Transverse colon (tissue), 4 donors: ENCODE measurements around the gene SDR9C7. TPM values are rescaled to one million over a fixed set of nuclear protein-coding genes. Genes with fewer than 3 reads are reported as not detected.
"Not testable (repeated sequence)": the region's sequence is repeated elsewhere in the genome, so short reads cannot be mapped to it uniquely, and the experiment has no call there.

Source experiments
- DNase-seq: peaks from one replicate; pipeline ENCODE4 v3.0.0-alpha.2; 2019
- H3K27ac ChIP-seq, 4 donors: fragments of 200-600 bp; sonication (generic); 2 replicates each; pipeline ENCODE4 v1.5.1; 2016 to 2018; ENCODE audit warnings: inconsistent platforms in 4 of 4
- H3K27me3 ChIP-seq: fragments of 200-600 bp; sonication (generic); 2 replicates; pipeline ENCODE4 v1.5.1; 2017; ENCODE audit warnings: inconsistent platforms
- H3K36me3 ChIP-seq, 4 donors: fragments of 200-600 bp; sonication (generic); 2 replicates each; pipeline ENCODE4 v1.5.1; 2017 to 2019; ENCODE audit warnings: inconsistent platforms in 4 of 4
- H3K4me1 ChIP-seq, 4 donors: fragments of 200-600 bp; sonication (generic); 2 replicates each; pipeline ENCODE4 v1.5.1; 2017 to 2020; ENCODE audit warnings: inconsistent platforms in 4 of 4
- H3K4me3 ChIP-seq, 4 donors: fragments of 200-600 bp; sonication (generic); 1 replicate in 1 of 4; 2 replicates in 3 of 4; pipeline versions ENCODE4 v1.5.1 to v1.6.1; 2017 to 2019; ENCODE audit warnings: inconsistent platforms in 4 of 4
- H3K9me3 ChIP-seq, 2 donors: fragments of 200-600 bp; sonication (generic); 2 replicates each; pipeline ENCODE4 v1.5.1; 2017 to 2019; ENCODE audit warnings: inconsistent platforms in 2 of 2
- EP300 ChIP-seq: sonication (generic); formaldehyde crosslinking; IDR thresholded peaks from one replicate; pipeline ENCODE4 v1.6.1; 2017; ENCODE audit warnings: antibody characterized with exemption, low read depth
- POLR2A ChIP-seq: fragments of 450-650 bp; IDR thresholded peaks from one replicate; pipeline ENCODE4 v1.6.1; 2016; ENCODE audit warnings: antibody characterized with exemption, mild to moderate bottlenecking, moderate library complexity
- POLR2AphosphoS5 ChIP-seq, 3 donors: sonication (generic); formaldehyde crosslinking; IDR thresholded peaks; one replicate each; pipeline ENCODE4 v1.6.1; 2016; ENCODE audit warnings: antibody characterized with exemption in 3 of 3
- WGBS, 2 donors: methylation state at CpG; one replicate each; pipeline ENCODE4 v1.1.5; 2018; ENCODE audit warnings: low coverage in 1 of 2; 5-methylcytosine and 5-hydroxymethylcytosine counted together
- in situ Hi-C, 4 donors: fragments of 200-750 bp; cut with MboI; loops; one replicate each; pipeline versions ENCODE4 v1.15.0 to v1.15.1; 2017; ENCODE audit warnings: low sequenced_read_pairs in 3 of 4, low pct_ligation_motif_present in 1 of 4, low pct_unique_long_range_greater_than_20kb in 1 of 4
- intact Hi-C: fragments of 100-400 bp; cut with DNase I; formaldehyde crosslinking; loops from one replicate; pipeline ENCODE4 v1.15.1; 2023; ENCODE audit warnings: low total_unique reads
- total RNA-seq, 4 donors: library from RNA; depleted of rRNA; stranded (reverse); fragments of >200 nt; gene quantifications; one replicate each; pipeline ENCODE4 v1.1.0, GENCODE V29; 2016
- TF ChIP-seq, protein P1 (sequence below), 5 experiments: fragments of 200-600 bp in 3 of 5; fragments of 450-650 bp in 2 of 5; sonication (generic) in 3 of 5; IDR thresholded peaks; 1 replicate in 2 of 5; 2 replicates in 3 of 5; pipeline ENCODE4 v1.5.1; 2016 to 2017; ENCODE audit warnings: antibody characterized with exemption in 5 of 5, inconsistent platforms in 3 of 5, mild to moderate bottlenecking in 2 of 5, moderate library complexity in 1 of 5

The SDR9C7 gene
- total RNA-seq, 4 donors from 2014 or later: not detected

DNA sequence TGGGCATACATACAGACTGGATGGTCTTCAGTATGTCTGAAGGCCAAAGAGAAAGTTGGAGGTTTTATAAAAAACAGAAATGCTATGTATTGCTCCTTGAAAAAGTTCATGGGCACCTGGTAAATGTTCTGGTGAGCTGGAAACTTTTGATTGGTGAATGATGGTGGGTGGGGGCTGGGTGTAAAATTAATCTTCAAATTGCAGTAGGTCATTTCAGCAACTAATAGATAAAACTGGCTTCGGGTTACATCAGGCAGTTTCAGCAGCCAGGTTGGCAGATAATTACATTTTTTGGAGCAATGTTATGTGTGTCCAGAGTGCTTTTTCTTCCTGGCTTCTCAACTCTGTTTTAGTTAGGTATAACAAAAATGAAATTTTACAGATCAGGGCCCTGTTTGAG is 35.3 kb downstream of the SDR9C7 start:
- no peaks in the 10 kb centered on the region for H3K4me1 ChIP-seq
- H3K27me3 ChIP-seq: no peaks in the 10 kb centered on the region
- intact Hi-C loops: no loop called here
- TF ChIP-seq POLR2AphosphoS5 (IDR thresholded peaks at IDR 0.05) (no peak), POLR2A (no peak), EP300 (no peak)
- TF ChIP-seq, protein P1, sequence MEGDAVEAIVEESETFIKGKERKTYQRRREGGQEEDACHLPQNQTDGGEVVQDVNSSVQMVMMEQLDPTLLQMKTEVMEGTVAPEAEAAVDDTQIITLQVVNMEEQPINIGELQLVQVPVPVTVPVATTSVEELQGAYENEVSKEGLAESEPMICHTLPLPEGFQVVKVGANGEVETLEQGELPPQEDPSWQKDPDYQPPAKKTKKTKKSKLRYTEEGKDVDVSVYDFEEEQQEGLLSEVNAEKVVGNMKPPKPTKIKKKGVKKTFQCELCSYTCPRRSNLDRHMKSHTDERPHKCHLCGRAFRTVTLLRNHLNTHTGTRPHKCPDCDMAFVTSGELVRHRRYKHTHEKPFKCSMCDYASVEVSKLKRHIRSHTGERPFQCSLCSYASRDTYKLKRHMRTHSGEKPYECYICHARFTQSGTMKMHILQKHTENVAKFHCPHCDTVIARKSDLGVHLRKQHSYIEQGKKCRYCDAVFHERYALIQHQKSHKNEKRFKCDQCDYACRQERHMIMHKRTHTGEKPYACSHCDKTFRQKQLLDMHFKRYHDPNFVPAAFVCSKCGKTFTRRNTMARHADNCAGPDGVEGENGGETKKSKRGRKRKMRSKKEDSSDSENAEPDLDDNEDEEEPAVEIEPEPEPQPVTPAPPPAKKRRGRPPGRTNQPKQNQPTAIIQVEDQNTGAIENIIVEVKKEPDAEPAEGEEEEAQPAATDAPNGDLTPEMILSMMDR (IDR thresholded peaks at IDR 0.05): no peak
- DNase-seq: no peak
- 65 to 71% methylated on average over 1 of the region's 1 CpG for WGBS, 2 donors
- no peak overlapping the region for H3K27ac ChIP-seq
- in situ Hi-C loops: no loop called here
- peaks cover 16 to 17% of the 10 kb centered on the region in 2 donors for H3K9me3 ChIP-seq
- no peaks in the 10 kb centered on the region for H3K36me3 ChIP-seq
- no peak overlapping the region for H3K4me3 ChIP-seq

DNA sequence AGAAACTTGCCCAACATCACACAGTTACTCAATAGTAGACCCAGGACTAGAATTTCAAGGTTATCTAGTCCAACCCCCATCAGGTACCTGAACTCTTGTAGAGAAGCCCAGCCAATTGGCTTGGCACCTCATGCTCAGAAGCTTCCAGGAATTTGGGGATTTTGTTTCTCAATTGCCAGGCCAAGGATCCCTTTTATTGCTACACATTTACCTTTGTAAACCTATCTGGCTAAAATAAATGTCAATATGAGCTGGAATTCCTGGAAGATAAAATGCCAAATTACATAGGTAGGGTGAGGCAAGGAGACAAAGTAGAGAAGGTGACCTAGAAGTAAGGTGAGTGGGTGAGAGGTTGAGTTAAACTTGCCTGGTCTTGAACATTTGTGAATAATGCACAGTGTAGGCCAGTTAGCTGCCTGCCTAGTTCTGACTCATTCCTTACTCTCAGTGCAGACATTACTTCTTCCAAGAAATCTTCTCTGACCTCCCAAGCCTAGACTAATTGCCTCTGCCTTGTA is 36.3 kb downstream of the SDR9C7 start:
- TF ChIP-seq EP300: no peak
- TF ChIP-seq, protein P1 (IDR thresholded peaks at IDR 0.05): no peak
- TF ChIP-seq POLR2A: no peak
- TF ChIP-seq POLR2AphosphoS5 (IDR thresholded peaks at IDR 0.05): no peak

DNA sequence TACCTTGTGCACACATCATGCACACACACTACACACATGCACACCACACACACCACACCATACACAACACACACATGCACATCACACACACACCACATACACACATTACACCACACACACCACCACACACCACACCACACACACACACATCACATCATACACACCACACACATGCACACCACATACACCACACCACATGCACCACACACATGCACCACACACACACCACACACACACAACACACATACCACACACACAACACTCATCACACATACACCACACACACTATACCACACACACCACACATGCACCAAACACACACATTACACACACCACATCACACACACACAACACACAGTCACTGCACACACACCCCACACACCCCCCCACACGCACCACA is 38.1 kb downstream of the SDR9C7 start:
- in situ Hi-C loops: no loop called here
- Histone ChIP-seq H3K36me3 (no peaks in the 10 kb centered on the region), H3K9me3 (peaks cover 9 to 14% of the 10 kb centered on the region in 2 donors), H3K4me3 (no peak overlapping the region), H3K27ac (no peak overlapping the region), H3K4me1 (no peaks in the 10 kb centered on the region), H3K27me3 (no peaks in the 10 kb centered on the region)
- DNase-seq: no peak
- TF ChIP-seq POLR2A (no peak), POLR2AphosphoS5 (IDR thresholded peaks at IDR 0.05) (no peak)
- TF ChIP-seq, protein P1 (IDR thresholded peaks at IDR 0.05): no peak
- intact Hi-C loops: no loop called here
- WGBS, 2 donors: 40 to 47% methylated on average over 1 of the region's 1 CpG

More for the DNA sequence above, 36.3 kb downstream of the SDR9C7 start:
- intact Hi-C loops (no loop called here), in situ Hi-C loops (no loop called here)
- no peak overlapping the region for H3K27ac ChIP-seq
- peaks cover 16 to 17% of the 10 kb centered on the region in 2 donors for H3K9me3 ChIP-seq
- no peak overlapping the region for H3K4me3 ChIP-seq
- no peaks in the 10 kb centered on the region for H3K36me3 ChIP-seq
- no peak for DNase-seq
- no peaks in the 10 kb centered on the region for H3K27me3 ChIP-seq
- no peaks in the 10 kb centered on the region for H3K4me1 ChIP-seq

DNA sequence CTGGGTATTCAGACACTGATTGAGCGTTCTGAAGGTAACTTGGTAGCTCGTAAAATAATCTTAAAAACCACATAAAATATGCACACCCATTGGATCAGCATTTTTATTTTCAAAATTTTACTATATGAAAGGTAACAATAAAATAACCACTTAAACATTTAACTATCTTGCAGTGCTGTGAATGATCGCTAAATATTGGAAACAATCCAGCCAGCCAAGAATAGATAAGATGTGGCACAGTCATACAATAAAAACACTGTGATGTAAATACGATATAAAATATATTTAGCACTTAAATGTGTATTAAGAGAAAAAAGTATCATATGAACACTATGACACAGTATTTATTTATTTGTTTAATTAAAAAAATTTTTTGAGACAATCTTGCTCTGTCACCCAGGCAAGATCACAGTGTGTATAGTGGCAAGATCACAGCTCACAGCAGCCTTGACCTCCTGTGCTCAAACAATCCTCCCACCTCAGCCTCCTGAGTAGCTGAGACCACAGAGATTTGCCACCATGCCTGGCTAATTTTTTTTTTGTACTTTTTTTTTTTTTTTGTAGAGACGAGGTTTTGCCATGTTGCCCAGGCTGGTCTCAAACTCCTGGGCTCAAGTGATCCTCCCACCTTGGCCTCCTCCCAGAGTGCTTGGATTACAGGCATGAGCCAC is 39.4 kb downstream of the SDR9C7 start:
- H3K4me1 ChIP-seq: no peaks in the 10 kb centered on the region
- H3K4me3 ChIP-seq: no peak overlapping the region
- peaks cover 0 to 2% of the 10 kb centered on the region in 2 donors for H3K9me3 ChIP-seq
- in situ Hi-C loops (no loop called here), intact Hi-C loops (no loop called here)
- H3K27me3 ChIP-seq: peaks cover 3% of the 10 kb centered on the region
- 31% methylated on average over 4 to 5 of the region's 5 CpGs for WGBS, 2 donors
- no peak overlapping the region for H3K27ac ChIP-seq
- TF ChIP-seq EP300: no peak
- TF ChIP-seq POLR2A: no peak
- TF ChIP-seq, protein P1 (IDR thresholded peaks at IDR 0.05): no peak
- TF ChIP-seq POLR2AphosphoS5 (IDR thresholded peaks at IDR 0.05): no peak
- no peaks in the 10 kb centered on the region for H3K36me3 ChIP-seq
- DNase-seq: no peak

DNA sequence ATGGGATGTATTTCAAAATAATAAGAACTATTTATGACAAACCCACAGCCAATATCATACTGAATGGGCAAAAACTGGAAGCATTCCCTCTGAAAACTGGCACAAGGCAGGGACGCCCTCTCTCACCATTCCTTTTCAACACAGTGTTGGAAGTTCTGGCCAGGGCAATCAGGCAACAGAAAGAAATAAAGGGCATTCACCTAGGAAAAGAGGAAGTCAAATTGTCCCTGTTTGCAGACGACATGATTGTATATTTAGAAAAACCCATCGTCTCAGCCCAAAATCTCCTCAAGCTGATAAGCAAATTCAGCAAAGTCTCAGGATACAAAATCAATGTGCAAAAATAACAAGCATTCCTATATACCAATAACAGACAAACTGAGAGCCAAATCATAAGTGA is 42.3 kb downstream of the SDR9C7 start:
- H3K9me3 ChIP-seq, H3K27me3 ChIP-seq, in situ Hi-C loops, DNase-seq, H3K36me3 ChIP-seq, H3K4me3 ChIP-seq, H3K4me1 ChIP-seq, H3K27ac ChIP-seq, intact Hi-C loops: not testable (repeated sequence)
- WGBS, 2 donors: 77 to 88% methylated on average over 3 of the region's 3 CpGs
